ENCODE results near the gene JTB. TPM values are rescaled to one million over a fixed set of nuclear protein-coding genes. Genes with fewer than 3 reads are reported as not detected.

Gene JTB
- total RNA-seq, 1 donor: 162 TPM

DNA sequence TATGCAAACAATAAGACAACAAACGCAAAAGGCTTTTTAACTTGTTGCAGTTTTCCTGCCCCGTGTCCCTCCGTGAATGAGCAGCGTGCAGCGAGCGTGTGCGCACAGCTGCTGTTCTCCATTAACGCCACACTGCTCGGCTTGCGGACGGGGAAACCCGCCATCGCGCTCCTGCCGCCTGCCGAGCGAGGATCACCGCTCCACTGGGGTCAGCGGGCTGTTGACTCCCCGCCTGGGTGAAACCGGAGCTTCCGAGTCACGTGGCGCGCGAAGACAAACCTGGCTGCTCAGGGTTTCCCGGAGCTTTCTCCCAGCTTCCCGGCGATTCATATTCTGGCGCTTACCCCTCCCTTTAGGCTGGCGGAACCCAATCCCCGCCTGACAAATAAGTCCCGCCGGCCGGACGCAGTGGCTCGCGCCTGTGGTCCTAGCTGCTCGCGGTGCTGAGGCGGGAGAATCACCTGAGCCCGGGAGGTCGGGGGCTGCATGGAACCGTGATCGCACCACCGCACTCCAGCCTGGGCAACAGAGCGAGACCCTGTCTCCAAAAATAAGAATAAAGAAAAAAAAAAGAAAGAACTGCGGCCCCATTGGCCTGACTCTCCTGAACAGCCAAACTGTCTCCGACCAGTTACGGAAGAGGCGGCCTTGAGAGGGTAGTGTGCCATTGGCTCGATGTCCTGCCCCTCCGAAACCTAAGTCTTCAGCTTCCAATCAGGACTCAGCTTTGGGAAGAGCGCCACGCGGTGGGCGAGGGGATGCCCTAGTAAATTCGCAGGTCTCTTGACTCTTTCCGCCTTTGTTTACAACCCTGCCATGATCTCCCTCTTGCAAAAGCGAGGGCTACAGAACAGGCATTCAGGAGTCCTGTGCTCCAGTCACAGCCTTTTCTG, 10.1 kb downstream of the JTB start, which contains the start of gene CREB3L4:
Gene CREB3L4 (plus strand): TSS at position 796 of the 893 bp plus-strand sequence. CDS start 624 bp downstream, outside the sequence.
- DNase-seq (ENCODE audit: insufficient read length, low spot score, missing footprints): peak; percentile 98
- Histone ChIP-seq H3K4me1 (ENCODE audit: insufficient read depth, low read length) (peaks cover 28% of the 10 kb centered on the region), H3K27me3 (ENCODE audit: insufficient read depth, low read length) (no peaks in the 10 kb centered on the region), H3K4me3 (ENCODE audit: insufficient read depth, low read length) (peak within 1 kb of the TSS; percentile 71), H3K27ac (ENCODE audit: low read depth, low read length) (peak within 1 kb of the TSS; percentile 44), H3K79me2 (ENCODE audit: insufficient read depth, low read length) (peaks cover 14% of the 10 kb centered on the region), H3K9me3 (ENCODE audit: low read depth, low read length) (no peaks in the 10 kb centered on the region), H3K4me2 (ENCODE audit: insufficient read depth, low read length) (peak within 1 kb of the TSS; percentile 84), H3K36me3 (ENCODE audit: insufficient read depth, low read length) (no peaks in the 10 kb centered on the region), H4K20me1 (ENCODE audit: insufficient read depth, low read length) (no peaks in the 10 kb centered on the region), H2AFZ (ENCODE audit: low read length) (peak within 1 kb of the TSS; percentile 81)
- TF ChIP-seq, protein P1, sequence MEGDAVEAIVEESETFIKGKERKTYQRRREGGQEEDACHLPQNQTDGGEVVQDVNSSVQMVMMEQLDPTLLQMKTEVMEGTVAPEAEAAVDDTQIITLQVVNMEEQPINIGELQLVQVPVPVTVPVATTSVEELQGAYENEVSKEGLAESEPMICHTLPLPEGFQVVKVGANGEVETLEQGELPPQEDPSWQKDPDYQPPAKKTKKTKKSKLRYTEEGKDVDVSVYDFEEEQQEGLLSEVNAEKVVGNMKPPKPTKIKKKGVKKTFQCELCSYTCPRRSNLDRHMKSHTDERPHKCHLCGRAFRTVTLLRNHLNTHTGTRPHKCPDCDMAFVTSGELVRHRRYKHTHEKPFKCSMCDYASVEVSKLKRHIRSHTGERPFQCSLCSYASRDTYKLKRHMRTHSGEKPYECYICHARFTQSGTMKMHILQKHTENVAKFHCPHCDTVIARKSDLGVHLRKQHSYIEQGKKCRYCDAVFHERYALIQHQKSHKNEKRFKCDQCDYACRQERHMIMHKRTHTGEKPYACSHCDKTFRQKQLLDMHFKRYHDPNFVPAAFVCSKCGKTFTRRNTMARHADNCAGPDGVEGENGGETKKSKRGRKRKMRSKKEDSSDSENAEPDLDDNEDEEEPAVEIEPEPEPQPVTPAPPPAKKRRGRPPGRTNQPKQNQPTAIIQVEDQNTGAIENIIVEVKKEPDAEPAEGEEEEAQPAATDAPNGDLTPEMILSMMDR (IDR thresholded peaks at IDR 0.05; ENCODE audit: extremely low read depth, low read depth, low read length): peak; percentile 50

DNA sequence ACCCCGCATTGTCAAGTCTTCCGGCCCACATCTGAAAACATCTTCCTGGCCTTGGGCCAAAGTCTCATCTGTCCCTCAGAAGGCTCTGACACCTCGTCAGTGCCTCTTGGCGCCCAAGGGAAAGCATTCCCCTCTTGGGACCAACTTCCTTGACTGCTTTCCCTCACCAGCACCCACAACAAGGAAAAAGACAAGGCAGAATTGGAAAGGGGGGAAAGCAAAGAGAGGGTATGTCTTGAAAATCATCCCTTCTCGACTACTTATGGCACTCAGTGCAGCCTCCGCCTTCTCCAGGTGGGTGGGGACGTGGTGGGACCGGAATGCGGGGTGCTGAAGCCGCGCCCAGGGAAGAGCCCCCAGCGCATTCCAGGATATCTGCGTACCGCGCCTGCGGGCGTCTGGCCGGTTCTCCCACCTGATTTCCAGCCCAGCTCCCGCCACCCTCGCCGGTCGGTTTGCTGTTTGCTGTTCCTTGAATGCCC, 13.6 kb downstream of the JTB start:
- peak overlapping the region; percentile 93 for H3K27ac ChIP-seq (ENCODE audit: low read depth, low read length)
- no peaks in the 10 kb centered on the region for H3K27me3 ChIP-seq (ENCODE audit: insufficient read depth, low read length)
- no peaks in the 10 kb centered on the region for H3K9me3 ChIP-seq (ENCODE audit: low read depth, low read length)
- peak overlapping the region; percentile 93 for H3K4me3 ChIP-seq (ENCODE audit: insufficient read depth, low read length)
- peaks cover 36% of the 10 kb centered on the region for H3K4me1 ChIP-seq (ENCODE audit: insufficient read depth, low read length)
- DNase-seq (ENCODE audit: insufficient read length, low spot score, missing footprints): peak; percentile 88
- no peaks in the 10 kb centered on the region for H4K20me1 ChIP-seq (ENCODE audit: insufficient read depth, low read length)
- H3K36me3 ChIP-seq (ENCODE audit: insufficient read depth, low read length): peaks cover 14% of the 10 kb centered on the region
- H2AFZ ChIP-seq (ENCODE audit: low read length): peak overlapping the region; percentile 68
- TF ChIP-seq, protein P1 (IDR thresholded peaks at IDR 0.05; ENCODE audit: extremely low read depth, low read depth, low read length): no peak
- peaks cover 21% of the 10 kb centered on the region for H3K79me2 ChIP-seq (ENCODE audit: insufficient read depth, low read length)
- H3K4me2 ChIP-seq (ENCODE audit: insufficient read depth, low read length): peak overlapping the region; percentile 95

DNA sequence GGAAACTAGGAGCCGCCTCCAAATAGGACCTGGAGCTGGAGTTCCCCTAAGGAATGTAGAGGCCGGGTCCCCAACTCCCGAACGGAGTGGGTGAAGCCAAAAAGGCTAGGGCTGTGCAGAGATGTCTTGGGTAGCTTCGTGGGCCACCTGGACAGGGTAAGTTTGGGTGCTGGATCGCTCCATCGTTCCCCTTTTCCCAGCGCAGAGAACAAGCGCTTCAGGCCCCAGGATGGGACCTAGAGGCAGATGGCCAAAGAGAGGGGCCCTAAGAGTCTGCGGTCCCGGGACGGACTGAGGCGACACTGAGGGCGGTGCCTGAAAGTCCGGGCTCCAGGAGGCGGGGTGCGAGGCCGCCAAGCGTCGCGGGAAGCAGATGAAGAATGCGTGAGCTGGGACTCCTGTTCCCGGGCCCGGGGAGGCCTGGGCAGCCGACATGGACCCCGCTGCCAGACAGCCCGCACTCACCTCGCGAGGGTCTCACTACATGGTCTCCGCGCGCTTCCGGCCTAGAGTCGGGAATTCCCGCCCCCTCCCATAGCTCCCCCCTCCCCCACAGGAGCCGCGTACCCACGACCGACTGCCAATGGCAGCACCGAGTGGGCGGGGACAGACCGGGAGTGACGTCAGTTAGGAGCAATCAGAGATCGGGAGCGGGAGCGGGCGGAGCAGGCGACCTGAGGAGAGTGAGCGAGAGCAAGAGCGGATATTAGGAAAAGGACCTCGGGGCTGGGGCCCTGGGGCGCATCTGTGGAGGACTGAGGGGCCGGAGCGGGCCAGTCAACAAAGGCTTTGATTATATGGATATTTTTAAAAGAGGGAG, 14.2 kb downstream of the JTB start, which contains the start of gene SLC39A1:
Gene SLC39A1 (minus strand): TSS at position 508 of the 820 bp plus-strand sequence. CDS start 822 bp downstream, outside the sequence.
- H3K4me2 ChIP-seq (ENCODE audit: insufficient read depth, low read length): peak within 1 kb of the TSS; percentile 95
- H3K9me3 ChIP-seq (ENCODE audit: low read depth, low read length): no peaks in the 10 kb centered on the region
- H4K20me1 ChIP-seq (ENCODE audit: insufficient read depth, low read length): no peaks in the 10 kb centered on the region
- H3K27me3 ChIP-seq (ENCODE audit: insufficient read depth, low read length): no peaks in the 10 kb centered on the region
- H2AFZ ChIP-seq (ENCODE audit: low read length): peak within 1 kb of the TSS; percentile 96
- DNase-seq (ENCODE audit: insufficient read length, low spot score, missing footprints): peak; percentile 99
- peaks cover 14% of the 10 kb centered on the region for H3K36me3 ChIP-seq (ENCODE audit: insufficient read depth, low read length)
- peaks cover 23% of the 10 kb centered on the region for H3K79me2 ChIP-seq (ENCODE audit: insufficient read depth, low read length)
- H3K4me3 ChIP-seq (ENCODE audit: insufficient read depth, low read length): peak within 1 kb of the TSS; percentile 93
- peak within 1 kb of the TSS; percentile 93 for H3K27ac ChIP-seq (ENCODE audit: low read depth, low read length)
- H3K4me1 ChIP-seq (ENCODE audit: insufficient read depth, low read length): peaks cover 34% of the 10 kb centered on the region
- TF ChIP-seq, protein P1 (IDR thresholded peaks at IDR 0.05; ENCODE audit: extremely low read depth, low read depth, low read length): no peak
